Tongue (tissue), 2 donors: ENCODE data around the gene RAD54L2. TPM values are rescaled to one million over a fixed set of nuclear protein-coding genes. Genes with fewer than 3 reads are reported as not detected.
"Not testable (repeated sequence)": the region's sequence is repeated elsewhere in the genome, so short reads cannot be mapped to it uniquely, and the experiment has no call there.

Experiments used
- DNase-seq: peaks from one replicate; pipeline ENCODE4 v3.0.0-alpha.2; 2015
- total RNA-seq: library from RNA; depleted of rRNA; stranded (reverse); fragments of >200 nt; gene quantifications from one replicate; pipeline ENCODE4 v1.2.3, GENCODE V29; 2014

RAD54L2 gene, protein sequence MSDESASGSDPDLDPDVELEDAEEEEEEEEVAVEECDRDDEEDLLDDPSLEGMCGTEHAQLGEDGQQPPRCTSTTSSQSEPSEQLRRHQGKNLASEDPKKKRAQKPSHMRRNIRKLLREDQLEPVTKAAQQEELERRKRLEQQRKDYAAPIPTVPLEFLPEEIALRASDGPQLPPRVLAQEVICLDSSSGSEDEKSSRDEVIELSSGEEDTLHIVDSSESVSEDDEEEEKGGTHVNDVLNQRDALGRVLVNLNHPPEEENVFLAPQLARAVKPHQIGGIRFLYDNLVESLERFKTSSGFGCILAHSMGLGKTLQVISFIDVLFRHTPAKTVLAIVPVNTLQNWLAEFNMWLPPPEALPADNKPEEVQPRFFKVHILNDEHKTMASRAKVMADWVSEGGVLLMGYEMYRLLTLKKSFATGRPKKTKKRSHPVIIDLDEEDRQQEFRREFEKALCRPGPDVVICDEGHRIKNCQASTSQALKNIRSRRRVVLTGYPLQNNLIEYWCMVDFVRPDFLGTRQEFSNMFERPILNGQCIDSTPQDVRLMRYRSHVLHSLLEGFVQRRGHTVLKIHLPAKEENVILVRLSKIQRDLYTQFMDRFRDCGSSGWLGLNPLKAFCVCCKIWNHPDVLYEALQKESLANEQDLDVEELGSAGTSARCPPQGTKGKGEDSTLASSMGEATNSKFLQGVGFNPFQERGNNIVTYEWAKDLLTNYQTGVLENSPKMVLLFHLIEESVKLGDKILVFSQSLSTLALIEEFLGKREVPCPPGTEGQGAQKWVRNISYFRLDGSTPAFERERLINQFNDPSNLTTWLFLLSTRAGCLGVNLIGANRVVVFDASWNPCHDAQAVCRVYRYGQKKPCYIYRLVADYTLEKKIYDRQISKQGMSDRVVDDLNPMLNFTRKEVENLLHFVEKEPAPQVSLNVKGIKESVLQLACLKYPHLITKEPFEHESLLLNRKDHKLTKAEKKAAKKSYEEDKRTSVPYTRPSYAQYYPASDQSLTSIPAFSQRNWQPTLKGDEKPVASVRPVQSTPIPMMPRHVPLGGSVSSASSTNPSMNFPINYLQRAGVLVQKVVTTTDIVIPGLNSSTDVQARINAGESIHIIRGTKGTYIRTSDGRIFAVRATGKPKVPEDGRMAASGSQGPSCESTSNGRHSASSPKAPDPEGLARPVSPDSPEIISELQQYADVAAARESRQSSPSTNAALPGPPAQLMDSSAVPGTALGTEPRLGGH (N-terminal part only)
- total RNA-seq = 14.6 TPM

DNA sequence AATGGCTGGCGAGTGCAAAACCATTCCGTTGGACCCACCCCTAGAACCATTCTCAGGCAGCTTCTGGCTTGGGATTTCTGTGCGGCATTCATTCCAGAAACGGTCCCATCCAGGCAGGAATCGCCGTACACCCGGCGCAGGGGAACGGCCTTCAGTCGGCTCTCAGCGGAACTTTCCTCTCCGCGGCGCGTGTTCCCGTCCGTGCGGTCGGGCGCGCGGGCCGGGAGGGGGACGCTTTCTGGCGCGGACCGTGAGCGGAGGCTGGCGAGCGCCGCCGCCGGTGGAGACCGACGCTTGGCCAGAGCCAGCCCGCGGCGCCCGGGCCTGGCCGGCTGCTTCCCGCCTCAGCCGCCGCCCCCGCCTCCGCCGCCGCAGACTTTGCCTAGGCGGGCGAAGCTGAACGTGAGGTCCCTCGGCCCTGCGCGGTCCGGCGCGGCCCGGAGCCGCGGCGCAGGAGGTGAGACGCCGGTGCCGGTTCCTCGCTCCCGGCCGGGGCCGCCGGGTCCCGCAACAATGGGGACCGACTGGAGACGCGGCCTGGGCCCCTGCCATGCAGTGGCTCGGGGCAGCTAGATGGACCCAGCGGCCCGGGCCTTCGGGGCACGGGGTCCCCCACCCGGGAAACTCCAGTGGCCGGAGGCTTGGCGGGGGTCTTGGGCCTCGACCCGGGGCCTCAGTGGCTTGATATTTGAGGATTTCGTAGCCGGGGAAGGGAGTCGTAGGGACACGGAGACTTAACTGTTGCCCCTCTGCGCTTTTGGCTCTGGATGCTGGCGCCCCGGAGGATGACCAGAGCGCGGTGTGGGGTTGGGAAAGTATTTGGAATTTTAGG, at the start of gene RAD54L2:
Gene RAD54L2, plus strand, starts transcription at position 261 of the 832 bp plus-strand sequence. CDS start 51,702 bp downstream, outside the sequence.
- DNase-seq = peak; percentile 90

GRCh38 chr3:51498876-51499738, 39.4 kb upstream of the RAD54L2 start:
- DNase-seq = peak; percentile 97

- DNase-seq = no peak
Observed at GRCh38 chr3:51500632-51501131, 37.8 kb upstream of the RAD54L2 start.

DNA sequence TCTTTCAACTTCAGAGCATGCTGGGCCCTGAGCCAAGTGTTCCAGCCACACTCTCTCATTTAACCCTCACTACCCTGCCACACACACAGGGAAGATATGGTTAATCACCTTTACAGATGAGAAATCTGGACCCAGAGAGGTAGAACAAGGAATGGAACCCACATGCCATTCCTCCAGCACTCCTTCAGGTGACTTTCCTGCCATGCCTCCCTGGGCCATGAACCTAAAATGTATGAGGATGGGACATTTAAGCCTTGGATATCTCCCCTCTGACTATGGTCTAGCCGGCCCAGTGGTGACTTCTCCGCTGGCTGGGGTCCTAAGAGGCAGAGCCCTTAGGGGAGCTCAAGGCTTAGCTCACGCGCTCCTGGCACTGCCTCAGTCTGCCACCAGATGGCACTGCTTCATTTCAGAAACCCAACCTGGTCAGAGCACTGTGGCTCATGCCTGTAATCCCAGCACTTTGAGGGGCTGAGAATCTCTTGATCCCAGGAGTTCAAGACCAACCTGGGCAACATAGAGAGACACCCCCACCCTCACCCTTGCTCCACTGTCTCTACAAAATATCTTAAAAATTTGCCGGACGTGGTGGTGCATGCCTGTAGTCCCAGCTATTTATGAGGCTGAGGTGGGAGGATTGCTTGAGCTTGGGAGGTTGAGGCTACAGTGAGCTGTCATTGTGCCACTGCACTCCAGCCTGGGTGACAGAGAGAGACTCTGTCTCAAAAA, 36.5 kb upstream of the RAD54L2 start:
- peak; percentile 89 for DNase-seq

DNA sequence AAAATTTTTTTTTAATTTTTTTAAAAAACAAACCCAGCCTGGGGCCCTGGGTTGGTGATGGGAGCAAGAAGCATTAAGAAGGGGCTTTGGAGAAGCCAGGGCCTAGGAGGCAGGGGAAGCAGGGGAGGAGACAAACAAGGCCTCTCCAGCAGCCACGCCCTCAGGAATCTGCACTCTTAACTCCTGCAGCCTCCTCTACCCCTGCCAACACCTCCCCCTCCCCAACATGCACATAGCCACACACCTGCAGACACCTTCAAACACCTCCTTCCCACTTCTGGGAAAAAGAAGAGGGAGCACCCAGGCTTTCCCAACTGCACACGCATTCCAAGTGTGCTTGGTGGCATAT, 36.0 kb upstream of the RAD54L2 start:
- DNase-seq = no peak

GRCh38 chr3:51503007-51503406, 35.5 kb upstream of the RAD54L2 start:
- no peak for DNase-seq

DNA sequence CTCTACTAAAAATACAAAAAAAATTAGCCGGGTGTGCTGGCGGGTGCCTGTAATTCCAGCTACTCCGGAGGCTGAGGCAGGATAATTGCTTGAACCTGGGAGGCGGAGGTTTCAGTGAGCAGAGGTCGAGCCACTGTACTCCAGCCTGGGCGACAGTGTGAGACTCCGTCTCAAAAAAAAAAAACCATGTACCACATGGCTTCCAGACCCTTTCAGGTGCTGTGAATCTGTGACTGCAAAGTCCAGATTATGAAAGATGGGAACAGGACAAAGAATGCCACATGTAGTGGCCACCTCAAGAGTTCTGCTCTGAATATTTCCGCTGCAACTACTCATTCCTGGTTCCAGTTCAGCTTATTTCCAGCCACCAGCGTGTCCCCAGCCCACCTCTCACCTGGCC, 30.3 kb upstream of the RAD54L2 start:
- no peak for DNase-seq

DNA sequence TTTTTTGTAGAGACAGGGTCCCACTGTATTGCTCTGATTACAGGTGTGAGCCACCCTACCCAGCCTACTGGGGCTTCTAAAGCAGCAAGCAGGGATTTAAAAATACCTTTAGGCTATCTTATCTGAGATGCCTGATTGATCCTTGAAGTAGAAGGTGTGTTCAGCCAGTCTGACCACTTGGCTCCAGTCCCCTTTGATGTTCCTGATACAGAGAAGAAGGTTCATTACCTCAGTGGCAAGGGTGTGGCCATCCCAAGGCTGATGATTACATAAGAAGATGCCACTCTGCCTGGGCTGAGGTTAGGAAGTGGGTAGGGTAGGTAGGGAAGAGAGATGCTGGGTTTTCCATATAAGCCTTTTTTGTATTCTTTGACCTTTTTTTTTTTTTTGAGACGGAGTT, 27.5 kb upstream of the RAD54L2 start:
- DNase-seq = no peak

- DNase-seq = no peak
Observed at GRCh38 chr3:51514210-51514609, 24.3 kb upstream of the RAD54L2 start.

DNA sequence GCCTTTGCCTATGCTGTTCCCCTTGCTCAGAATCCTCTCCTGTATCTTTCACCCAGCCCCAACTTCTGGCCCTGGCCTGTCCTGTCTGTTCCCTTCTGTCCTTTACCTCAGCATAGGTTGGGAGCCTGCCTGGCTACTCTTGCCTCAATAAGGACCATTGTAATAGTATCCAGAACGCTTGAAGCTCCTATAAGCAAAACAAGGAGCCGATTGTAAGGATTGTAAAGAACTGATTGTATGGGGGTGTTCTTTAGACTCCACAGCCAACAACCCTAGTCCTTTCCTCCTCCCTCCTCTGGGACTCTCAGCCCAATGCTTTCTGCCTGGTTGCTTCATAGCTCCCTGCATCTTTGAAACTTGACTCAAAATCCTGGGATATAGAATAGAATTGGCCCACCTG, 18.7 kb upstream of the RAD54L2 start:
- DNase-seq = no peak

GRCh38 chr3:51520906-51521730, 17.4 kb upstream of the RAD54L2 start:
- DNase-seq = not testable (repeated sequence)

DNA sequence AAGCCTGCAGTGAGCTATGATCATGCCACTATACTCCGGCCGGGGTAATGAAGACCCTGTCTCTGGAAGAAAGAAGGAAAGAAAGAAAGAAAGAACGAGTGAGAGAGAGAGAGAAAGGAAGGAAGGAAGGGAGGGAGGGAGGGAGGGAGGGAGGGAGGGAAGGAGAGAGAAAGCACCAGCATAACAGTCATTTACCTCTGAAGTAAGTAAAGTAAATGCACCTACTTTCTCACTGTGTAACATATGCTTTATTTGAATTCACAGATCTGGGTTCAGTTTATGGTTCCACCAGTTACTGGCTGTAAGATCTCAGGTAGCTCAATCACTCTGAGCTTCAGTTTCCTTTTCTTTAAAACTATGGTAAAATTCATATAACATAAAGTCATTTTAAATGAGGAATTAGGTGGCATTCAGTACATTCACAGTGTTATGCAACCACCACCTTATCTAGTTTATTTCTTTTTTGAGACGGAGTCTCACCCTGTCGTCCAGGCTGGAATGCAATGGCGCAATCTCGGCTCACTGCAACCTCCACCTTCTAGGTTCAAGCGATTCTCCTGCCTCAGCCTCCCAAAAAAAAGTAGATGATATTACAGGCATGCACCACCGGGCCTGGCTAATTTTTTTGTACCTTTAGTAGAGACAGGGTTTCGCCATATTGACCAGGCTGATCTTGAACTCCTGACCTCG, 16.1 kb upstream of the RAD54L2 start:
- DNase-seq = no peak

DNA sequence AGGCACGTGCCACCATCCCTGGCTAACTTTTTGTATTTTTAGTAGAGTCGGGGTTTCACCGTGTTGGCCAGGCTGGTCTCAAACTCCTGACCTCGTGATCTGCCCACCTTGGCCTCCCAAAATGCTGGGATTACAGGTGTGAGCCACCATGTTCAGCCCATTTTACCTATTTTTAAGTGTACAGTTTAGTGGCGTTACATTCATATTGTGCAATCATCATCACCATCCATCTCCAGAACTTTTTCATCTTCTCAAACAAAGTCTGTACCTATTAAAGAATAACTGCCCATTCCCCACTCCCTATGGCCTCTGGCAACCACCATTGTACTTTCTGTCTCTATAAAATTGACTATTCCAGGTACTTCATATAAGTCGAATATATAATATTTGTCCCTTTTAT, 13.6 kb upstream of the RAD54L2 start:
- DNase-seq = not testable (repeated sequence)

DNA sequence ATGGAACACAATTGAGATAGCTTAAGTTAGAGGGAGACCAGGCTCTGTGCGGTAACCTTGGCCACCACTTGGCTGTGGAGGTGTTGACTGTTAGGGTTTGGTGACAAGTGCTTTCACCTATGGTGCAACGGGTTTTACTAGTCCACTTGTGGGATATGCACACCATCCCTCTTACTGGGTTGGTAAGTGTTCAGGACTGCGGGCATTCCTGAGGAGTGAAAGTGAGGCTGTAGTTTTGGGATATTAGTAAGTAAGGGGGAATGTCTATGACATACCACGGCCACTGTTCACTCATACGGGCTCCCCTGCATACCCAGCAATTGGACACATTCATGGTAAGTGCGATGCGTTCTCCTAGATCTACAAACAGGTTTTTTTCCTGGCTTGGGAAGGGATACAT, 8.0 kb upstream of the RAD54L2 start:
- DNase-seq = no peak

DNA sequence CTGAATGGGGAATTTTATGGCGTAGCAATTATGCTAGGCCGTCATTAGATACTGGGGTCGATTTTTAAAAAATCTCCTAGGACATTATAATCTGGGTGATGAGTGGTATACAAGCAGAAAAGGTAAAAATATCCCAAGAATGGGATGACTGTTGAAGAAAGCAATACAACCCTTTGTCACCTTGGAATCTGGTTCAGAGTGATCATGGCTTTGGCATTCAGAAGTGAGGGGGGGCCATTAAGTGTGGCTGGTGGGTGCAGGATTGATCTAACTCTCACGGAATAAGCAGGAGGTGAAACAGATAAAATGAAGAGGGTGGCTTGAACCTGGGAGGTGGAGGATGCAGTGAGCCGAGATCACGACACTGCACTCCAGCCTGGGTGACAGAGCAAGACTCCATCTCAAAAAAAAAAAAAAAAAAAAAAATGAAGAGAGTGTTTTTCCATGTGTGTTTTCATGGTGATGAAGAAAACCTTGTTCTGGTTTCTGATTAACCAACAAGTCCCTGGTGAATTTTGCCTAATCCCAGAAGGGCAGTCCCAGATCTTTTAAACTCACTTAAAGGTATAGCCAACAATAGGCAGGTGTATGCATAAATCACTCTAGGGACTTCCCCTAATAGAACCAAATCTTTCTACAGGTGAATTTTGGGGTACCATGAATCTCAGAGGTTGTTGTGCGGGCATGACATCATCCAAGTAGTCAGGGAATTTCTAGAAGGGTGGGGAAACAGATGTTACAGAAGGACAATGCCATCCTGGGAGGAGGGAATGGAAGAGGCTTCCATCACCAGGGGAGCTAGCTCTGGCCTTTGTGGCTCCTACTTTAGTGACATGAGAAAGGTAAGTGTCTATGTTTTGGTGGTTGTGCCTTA, 3.1 kb upstream of the RAD54L2 start:
- no peak for DNase-seq

GRCh38 chr3:51537631-51538030, 888 bp upstream of the RAD54L2 start:
- not testable (repeated sequence) for DNase-seq

DNA sequence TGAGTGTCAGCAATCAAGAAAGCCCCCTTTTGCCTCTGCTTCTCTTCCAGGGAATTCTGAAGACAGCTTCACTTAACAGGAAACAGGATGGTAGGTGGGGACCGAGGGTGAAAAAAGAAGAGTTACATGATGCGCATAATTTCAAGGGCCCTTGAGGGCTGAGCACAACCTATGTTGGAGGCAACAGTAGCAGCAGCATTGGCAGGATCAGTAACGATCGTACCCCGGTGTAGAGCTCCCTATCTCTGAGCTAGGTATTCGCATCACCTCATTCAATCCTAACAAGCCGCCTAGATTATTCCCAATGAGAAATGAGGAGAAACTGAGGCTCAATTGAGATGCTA, 432 bp upstream of the RAD54L2 start:
- DNase-seq = no peak
